GM12872 (cell line): Measurements from ENCODE around the gene SDCBP2.

Experiments
- TF ChIP-seq, protein P1 (sequence below): IDR thresholded peaks from 3 replicates; pipeline ENCODE4 v1.5.1; 2011; ENCODE audit warnings: low read depth, mild to moderate bottlenecking, low read length, moderate library complexity; ENCODE audit not compliant: insufficient read depth

Gene SDCBP2

DNA sequence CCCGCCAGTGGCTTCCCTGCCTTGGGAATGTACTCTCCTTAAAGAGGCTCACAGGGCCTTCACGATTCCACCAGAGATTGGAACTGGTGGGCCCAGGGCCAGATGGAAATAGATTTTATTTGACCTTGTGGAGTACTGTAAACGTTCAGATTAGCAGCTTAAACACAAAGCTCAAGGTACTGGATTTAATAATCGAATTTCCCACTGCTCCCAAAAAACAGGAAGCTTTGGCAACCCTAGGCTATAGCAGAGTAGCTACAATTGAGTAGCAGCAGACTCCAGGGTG lies 7.3 kb downstream of the SDCBP2 start:
- TF ChIP-seq, protein P1, sequence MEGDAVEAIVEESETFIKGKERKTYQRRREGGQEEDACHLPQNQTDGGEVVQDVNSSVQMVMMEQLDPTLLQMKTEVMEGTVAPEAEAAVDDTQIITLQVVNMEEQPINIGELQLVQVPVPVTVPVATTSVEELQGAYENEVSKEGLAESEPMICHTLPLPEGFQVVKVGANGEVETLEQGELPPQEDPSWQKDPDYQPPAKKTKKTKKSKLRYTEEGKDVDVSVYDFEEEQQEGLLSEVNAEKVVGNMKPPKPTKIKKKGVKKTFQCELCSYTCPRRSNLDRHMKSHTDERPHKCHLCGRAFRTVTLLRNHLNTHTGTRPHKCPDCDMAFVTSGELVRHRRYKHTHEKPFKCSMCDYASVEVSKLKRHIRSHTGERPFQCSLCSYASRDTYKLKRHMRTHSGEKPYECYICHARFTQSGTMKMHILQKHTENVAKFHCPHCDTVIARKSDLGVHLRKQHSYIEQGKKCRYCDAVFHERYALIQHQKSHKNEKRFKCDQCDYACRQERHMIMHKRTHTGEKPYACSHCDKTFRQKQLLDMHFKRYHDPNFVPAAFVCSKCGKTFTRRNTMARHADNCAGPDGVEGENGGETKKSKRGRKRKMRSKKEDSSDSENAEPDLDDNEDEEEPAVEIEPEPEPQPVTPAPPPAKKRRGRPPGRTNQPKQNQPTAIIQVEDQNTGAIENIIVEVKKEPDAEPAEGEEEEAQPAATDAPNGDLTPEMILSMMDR, result no peak

DNA sequence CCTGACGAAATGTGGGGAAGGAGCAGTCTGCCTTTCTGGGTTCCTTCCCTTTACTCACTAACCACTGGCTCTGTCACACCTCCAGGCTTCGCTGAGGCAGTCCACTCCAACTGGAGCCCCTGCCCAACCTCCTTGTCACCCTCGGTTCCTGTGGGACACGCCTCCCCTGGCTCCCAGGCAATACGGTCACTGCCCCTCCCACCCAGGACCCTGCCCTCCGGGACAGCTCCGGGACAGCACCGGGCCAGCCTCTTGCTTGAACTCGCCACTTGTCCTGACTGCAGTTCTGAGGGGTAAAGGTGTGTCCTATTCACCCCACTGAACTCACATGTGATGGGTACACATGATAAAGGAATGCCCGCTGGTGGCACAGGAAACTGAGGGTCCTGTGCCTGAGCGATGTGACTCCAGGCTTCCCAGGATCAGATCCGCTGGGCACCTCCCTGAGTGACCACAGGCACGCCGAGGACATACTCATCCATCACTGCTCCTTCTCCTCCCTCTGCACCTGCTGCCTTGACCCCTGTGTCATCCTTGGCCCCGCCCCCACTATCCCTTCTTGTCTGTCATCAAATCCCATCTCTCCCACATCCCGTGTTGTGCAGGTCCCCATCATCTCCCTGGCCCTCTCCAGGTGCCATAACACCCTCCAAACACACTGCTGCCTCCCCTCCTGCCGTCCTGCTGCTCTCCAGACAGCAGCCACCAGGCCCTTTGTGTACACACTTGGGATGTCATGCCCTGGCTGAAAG lies 7.9 kb downstream of the SDCBP2 start:
- TF ChIP-seq, protein P1, result no peak

DNA sequence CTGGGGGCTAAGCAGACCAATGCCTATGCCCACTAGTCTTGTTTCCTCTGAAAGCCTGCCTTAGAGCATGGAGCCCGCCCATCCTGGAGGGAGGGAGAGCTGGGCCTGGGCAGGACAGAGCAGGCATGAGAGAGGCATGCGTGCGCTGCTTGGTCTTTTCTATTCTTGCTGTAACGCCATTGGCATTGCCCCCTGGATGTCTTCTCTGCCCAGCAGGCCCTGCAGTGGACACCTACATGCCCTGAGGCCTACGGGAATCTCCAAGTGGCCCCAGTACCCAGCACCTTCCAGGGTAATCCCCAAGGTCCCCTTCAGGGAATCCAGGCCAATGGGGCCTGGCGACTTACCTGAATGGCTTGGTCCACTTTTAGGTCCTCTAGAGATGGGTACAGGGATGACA lies 8.9 kb downstream of the SDCBP2 start:
- TF ChIP-seq, protein P1, result no peak

DNA sequence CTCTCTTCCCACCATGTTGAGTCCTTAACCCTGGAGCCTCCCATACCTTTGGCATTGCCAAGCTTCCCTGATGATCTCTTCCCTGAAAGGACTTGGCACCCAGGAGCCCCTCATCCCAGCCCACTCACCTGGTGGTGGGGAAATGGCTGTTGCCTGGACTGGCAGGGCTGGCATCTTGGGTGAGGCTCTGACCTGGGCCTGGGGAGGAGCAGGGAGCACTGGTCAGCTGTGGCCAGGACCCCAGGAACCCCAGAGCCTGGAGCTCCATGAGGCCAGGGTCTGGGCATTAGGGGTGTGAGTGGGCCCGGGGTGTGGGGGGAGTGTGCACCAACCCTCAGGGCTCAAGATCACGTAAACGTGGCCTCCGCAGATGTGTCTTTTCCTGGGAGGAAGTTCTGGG lies 9.5 kb downstream of the SDCBP2 start:
- TF ChIP-seq, protein P1, result no peak

- TF ChIP-seq, protein P1, result no peak
Measured at GRCh38 chr20:1319051-1319450, 9.9 kb downstream of the SDCBP2 start.

DNA sequence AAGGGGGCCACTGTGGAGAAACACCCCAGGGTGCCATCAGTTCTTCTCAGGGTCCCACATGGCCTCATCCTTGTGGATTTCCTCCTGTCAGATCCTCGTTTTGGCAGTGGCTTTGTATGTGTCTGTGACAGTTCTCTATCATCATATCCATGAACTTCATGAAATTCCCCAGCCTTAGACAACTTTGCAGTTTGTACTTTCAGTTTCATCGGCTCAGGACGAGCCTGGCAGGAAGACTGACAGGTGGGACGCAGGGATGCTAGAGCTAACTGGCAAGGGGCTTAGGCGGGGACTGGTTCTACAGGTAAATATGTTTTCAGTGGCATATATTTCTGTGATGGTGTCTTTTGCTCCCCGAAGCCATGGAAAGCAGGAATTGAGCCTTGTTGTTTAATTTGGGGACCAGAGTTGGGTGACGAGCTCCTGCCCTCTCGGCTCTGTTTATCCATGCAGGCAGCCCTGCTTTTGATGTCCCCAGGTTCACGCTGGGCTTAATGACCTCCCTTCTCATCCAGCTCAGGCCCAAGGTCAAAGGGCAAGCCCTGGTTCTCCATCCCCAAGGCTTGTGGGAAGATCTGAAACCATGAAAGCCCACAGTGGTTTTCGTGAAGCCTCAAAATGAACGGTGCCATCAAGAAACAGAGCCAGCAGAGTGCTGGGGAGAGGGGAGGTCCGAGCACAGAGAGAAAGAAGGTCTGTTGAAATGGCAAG lies 11.2 kb downstream of the SDCBP2 start:
- TF ChIP-seq, protein P1, result no peak

- TF ChIP-seq, protein P1, result no peak
Measured at GRCh38 chr20:1315804-1316203, 13.1 kb downstream of the SDCBP2 start.
